IMR-90 (cell line): ENCODE results near the gene AJAP1. TPM values are rescaled to one million over a fixed set of nuclear protein-coding genes. Genes with fewer than 3 reads are reported as not detected.

Source experiments
- ATAC-seq: fragments of 200-7000 bp; cut with Tn5 transposase; 2 replicates; pipeline ENCODE4 v1.9.1; 2020; ENCODE audit warnings: low read depth, mild to moderate bottlenecking, moderate library complexity
- BruUV-seq: library from RNA; stranded (reverse); fragments of 400-500 nt; replicated peaks from 2 replicates; lab custom pipeline; 2021; lab: Mats Ljungman, UMichigan
- CTCF ChIA-PET: fragments of 300-600 bp; formaldehyde crosslinking; extraction: SDS; loops from one replicate; lab custom pipeline; 2021; ENCODE audit warnings: antibody characterized with exemption; lab: Yijun Ruan, JAX
- POLR2A ChIA-PET: fragments of 300-600 bp; sonication (Branson Sonifier 250); formaldehyde crosslinking; loops from one replicate; lab custom pipeline; 2022; ENCODE audit warnings: antibody characterized with exemption; ENCODE audit not compliant: unreplicated experiment; lab: Charles Lee
- DNase-seq: peaks from one replicate; pipeline ENCODE4 v3.0.0; 2013
- H2AFZ ChIP-seq: replicated peaks from 2 replicates; pipeline ENCODE3; 2013; ENCODE audit warnings: low read length, mild to moderate bottlenecking; ENCODE audit not compliant: poor library complexity
- H2AK5ac ChIP-seq: 2 replicates; pipeline ENCODE4 v1.6.1; 2013; ENCODE audit warnings: low read depth, low read length, inconsistent platforms
- H2AK9ac ChIP-seq: replicated peaks from 2 replicates; pipeline ENCODE3; 2013; ENCODE audit warnings: mild to moderate bottlenecking, low read depth, low read length, moderate library complexity; ENCODE audit not compliant: poor library complexity
- H2BK120ac ChIP-seq: 2 replicates; pipeline ENCODE4 v1.6.1; 2013; ENCODE audit warnings: low read depth, low read length, inconsistent platforms
- H2BK15ac ChIP-seq: 3 replicates; pipeline ENCODE4 v1.6.1; 2013; ENCODE audit warnings: low read depth, low read length, inconsistent platforms
- H2BK20ac ChIP-seq: 2 replicates; pipeline ENCODE4 v1.6.1; 2013; ENCODE audit warnings: low read depth, mild to moderate bottlenecking, inconsistent platforms, low read length, moderate library complexity
- H2BK5ac ChIP-seq: 2 replicates; pipeline ENCODE4 v1.6.1; 2013; ENCODE audit warnings: mild to moderate bottlenecking, low read depth, low read length, inconsistent platforms; ENCODE audit not compliant: poor library complexity, severe bottlenecking
- H3K14ac ChIP-seq: replicated peaks from 2 replicates; pipeline ENCODE4 v1.6.1; 2013; ENCODE audit warnings: low read depth, low read length, inconsistent platforms
- H3K18ac ChIP-seq: 2 replicates; pipeline ENCODE4 v1.6.1; 2013; ENCODE audit warnings: low read depth, low read length, control low read depth
- H3K23ac ChIP-seq: 2 replicates; pipeline ENCODE4 v1.6.1; 2013; ENCODE audit warnings: low read depth, low read length, inconsistent platforms
- H3K27ac ChIP-seq: 2 replicates; pipeline ENCODE4 v1.5.1; 2013; ENCODE audit warnings: mild to moderate bottlenecking, control low read depth, low read length; ENCODE audit not compliant: insufficient read depth
- H3K27me3 ChIP-seq: 2 replicates; pipeline ENCODE4 v1.6.1; 2013; ENCODE audit warnings: low read length; ENCODE audit not compliant: control insufficient read depth, insufficient read depth
- H3K36me3 ChIP-seq: 2 replicates; pipeline ENCODE4 v1.6.1; 2013; ENCODE audit warnings: low read length, mixed read lengths; ENCODE audit not compliant: control insufficient read depth, insufficient read depth
- H3K4ac ChIP-seq: 2 replicates; pipeline ENCODE4 v1.6.1; 2013; ENCODE audit warnings: low read depth, low read length, inconsistent platforms
- H3K4me1 ChIP-seq: 2 replicates; pipeline ENCODE4 v1.6.1; 2013; ENCODE audit warnings: low read length, mixed read lengths; ENCODE audit not compliant: control insufficient read depth, insufficient read depth
- H3K4me2 ChIP-seq: 2 replicates; pipeline ENCODE4 v1.6.1; 2013; ENCODE audit warnings: low read depth, mild to moderate bottlenecking, control low read depth, low read length, moderate library complexity
- H3K4me3 ChIP-seq: 2 replicates; pipeline ENCODE4 v1.5.1; 2013; ENCODE audit warnings: low read depth, mild to moderate bottlenecking, control low read depth, low read length, moderate library complexity; ENCODE audit not compliant: insufficient read depth
- H3K56ac ChIP-seq: 2 replicates; pipeline ENCODE4 v1.6.1; 2013; ENCODE audit warnings: low read length, inconsistent platforms; ENCODE audit not compliant: insufficient read depth; ENCODE audit errors: extremely low read depth
- H3K79me1 ChIP-seq, 2 experiments: 2 replicates each; pipeline ENCODE4 v1.6.1; 2013; ENCODE audit warnings: low read length in 2 of 2, inconsistent platforms in 1 of 2, low read depth in 1 of 2
- H3K9ac ChIP-seq: 2 replicates; pipeline ENCODE4 v1.6.1; 2013; ENCODE audit warnings: low read depth, low read length, control low read depth
- H3K9me1 ChIP-seq: 2 replicates; pipeline ENCODE4 v1.6.1; 2013; ENCODE audit warnings: low read length, inconsistent platforms; ENCODE audit not compliant: insufficient read depth
- H3K9me3 ChIP-seq: 2 replicates; pipeline ENCODE4 v1.6.1; 2013; ENCODE audit warnings: low read length; ENCODE audit not compliant: control insufficient read depth, insufficient read depth
- H4K20me1 ChIP-seq: 2 replicates; pipeline ENCODE4 v1.6.1; 2013; ENCODE audit warnings: low read length, inconsistent platforms; ENCODE audit not compliant: insufficient read depth
- H4K5ac ChIP-seq: 2 replicates; pipeline ENCODE4 v1.6.1; 2013; ENCODE audit warnings: mild to moderate bottlenecking, low read depth, low read length, control low read depth
- H4K8ac ChIP-seq, 2 experiments: 2 replicates each; pipeline ENCODE4 v1.6.1; 2013; ENCODE audit warnings: low read depth in 2 of 2, low read length in 2 of 2, control low read depth in 1 of 2, inconsistent platforms in 1 of 2
- H4K91ac ChIP-seq: 2 replicates; pipeline ENCODE4 v1.6.1; 2013; ENCODE audit warnings: low read depth, low read length, inconsistent platforms; ENCODE audit not compliant: insufficient read depth
- BHLHE40 ChIP-seq: fragments of 150-350 bp; IDR thresholded peaks from 2 replicates; pipeline ENCODE4 v1.6.1; 2016; ENCODE audit warnings: mild to moderate bottlenecking, low read depth, low read length
- CEBPB ChIP-seq: IDR thresholded peaks from 2 replicates; pipeline ENCODE4 v1.6.1; 2012; ENCODE audit warnings: low read depth, low read length, improper control_type of control experiment
- CHD1 ChIP-seq: IDR thresholded peaks from 2 replicates; pipeline ENCODE4 v1.6.1; 2012; ENCODE audit warnings: low read depth, low read length, improper control_type of control experiment
- CTCF ChIP-seq: conservative IDR thresholded peaks from 2 replicates; pipeline ENCODE4 v1.5.1; 2012; ENCODE audit warnings: mild to moderate bottlenecking, low read depth, low read length, improper control_type of control experiment
- FOS ChIP-seq: fragments of 150-350 bp; IDR thresholded peaks from 2 replicates; pipeline ENCODE4 v1.6.1; 2016; ENCODE audit warnings: low read depth, low read length
- MAFK ChIP-seq: IDR thresholded peaks from 2 replicates; pipeline ENCODE4 v1.6.1; 2012; ENCODE audit warnings: low read depth, low read length, improper control_type of control experiment
- MAZ ChIP-seq: IDR thresholded peaks from 2 replicates; pipeline ENCODE4 v1.6.1; 2012; ENCODE audit warnings: low read depth, mild to moderate bottlenecking, low read length, improper control_type of control experiment, moderate library complexity, borderline replicate concordance
- POLR2A ChIP-seq: IDR thresholded peaks from 2 replicates; pipeline ENCODE4 v1.6.1; 2012; ENCODE audit warnings: mild to moderate bottlenecking, low read depth, low read length
- RAD21 ChIP-seq: IDR thresholded peaks from 2 replicates; pipeline ENCODE4 v1.6.1; 2012; ENCODE audit warnings: low read length, improper control_type of control experiment
- RCOR1 ChIP-seq: IDR thresholded peaks from 2 replicates; pipeline ENCODE4 v1.6.1; 2012; ENCODE audit warnings: mild to moderate bottlenecking, low read length, improper control_type of control experiment; ENCODE audit not compliant: insufficient replicate concordance
- RFX5 ChIP-seq: IDR thresholded peaks from 2 replicates; pipeline ENCODE4 v1.8.0; 2012; ENCODE audit warnings: low read depth, mild to moderate bottlenecking, low read length, moderate library complexity
- WGBS, 2 experiments: methylation state at CpG; one replicate each; pipeline versions ENCODE4 v1.1.5 to v1.1.7; 2013; ENCODE audit warnings: missing lambda C conversion rate in 2 of 2; ENCODE audit not compliant: insufficient read length in 1 of 2; ENCODE audit errors: extremely low coverage in 2 of 2; 5-methylcytosine and 5-hydroxymethylcytosine counted together
- dilution Hi-C: fragments of 300-500 bp; cut with HindIII; formaldehyde crosslinking; loops from one replicate; pipeline ENCODE4 v1.14.3; 2018; ENCODE audit warnings: low sequenced_read_pairs; ENCODE audit not compliant: unreplicated experiment
- in situ Hi-C: fragments of 300-500 bp; cut with MboI; formaldehyde crosslinking; loops from 3 replicates; pipeline ENCODE4 v1.14.3; 2019; ENCODE audit warnings: low sequenced_read_pairs, inconsistent platforms, mixed read lengths
- intact Hi-C: fragments of 100-400 bp; cut with micrococcal nuclease; formaldehyde crosslinking; loops from 2 replicates; pipeline ENCODE4 v1.10.0; 2022
- polyA plus RNA-seq, 3 experiments: library from polyadenylated mRNA; depleted of rRNA; stranded (reverse); fragments of >200 nt; gene quantifications; 2 replicates each; pipeline ENCODE4 v1.2.3, GENCODE V29; 2012; ENCODE audit warnings: low replicate concordance in 1 of 3
- total RNA-seq: library from RNA; depleted of rRNA; stranded (reverse); fragments of >200 nt; gene quantifications from 2 replicates; pipeline ENCODE4 v1.2.3, GENCODE V29; 2012
- TF ChIP-seq, protein P1 (sequence below): fragments of 150-350 bp; IDR thresholded peaks from 2 replicates; pipeline ENCODE4 v1.6.1; 2017; ENCODE audit warnings: mild to moderate bottlenecking, antibody characterized with exemption, low read length, low read depth

Gene AJAP1
- total and polyA plus RNA-seq, 2 of the 4 experiments (the other 2 are of a cell fraction), result under 0.01 to 0.02 TPM

GRCh38 chr1:4624141-4624715 is 30.2 kb upstream of the AJAP1 start:
- WGBS, 2 experiments, result 20% methylated on average over 1 of the region's 10 CpGs; no CpG with 5 or more reads in 1 of the 2 experiments

More at GRCh38 chr1:4624141-4624715, 30.2 kb upstream of the AJAP1 start:
- intact Hi-C loops (no loop called here), dilution Hi-C loops (no loop called here), in situ Hi-C loops (no loop called here)
- Histone ChIP-seq H3K4me2 (no peak overlapping the region), H3K9me3 (peaks cover 54% of the 10 kb centered on the region), H4K8ac (no peak overlapping the region), H3K23ac (no peak overlapping the region), H3K18ac (no peak overlapping the region), H3K79me1 (no peaks in the 10 kb centered on the region), H2AFZ (no peak overlapping the region), H4K91ac (no peak overlapping the region), H3K9me1 (no peaks in the 10 kb centered on the region), H3K36me3 (no peaks in the 10 kb centered on the region), H4K5ac (no peak overlapping the region), H3K56ac (no peak overlapping the region), H2AK5ac (no peak overlapping the region), H3K9ac (no peak overlapping the region), H2BK120ac (no peak overlapping the region), H2BK5ac (no peak overlapping the region), H2AK9ac (no peak overlapping the region), H2BK20ac (no peak overlapping the region), H3K27ac (no peak overlapping the region), H3K4ac (no peak overlapping the region), H3K14ac (no peak overlapping the region), H3K27me3 (no peaks in the 10 kb centered on the region), H2BK15ac (no peak overlapping the region), H3K4me1 (no peaks in the 10 kb centered on the region), H3K4me3 (no peak overlapping the region), H4K20me1 (no peaks in the 10 kb centered on the region)
- DNase-seq (no peak), ATAC-seq (no peak)
- TF ChIP-seq RFX5 (no peak), BHLHE40 (no peak), FOS (no peak), CTCF (no peak), RCOR1 (no peak), CHD1 (no peak), MAZ (no peak), MAFK (no peak), RAD21 (no peak), POLR2A (no peak), CEBPB (no peak)
- TF ChIP-seq, protein P1, sequence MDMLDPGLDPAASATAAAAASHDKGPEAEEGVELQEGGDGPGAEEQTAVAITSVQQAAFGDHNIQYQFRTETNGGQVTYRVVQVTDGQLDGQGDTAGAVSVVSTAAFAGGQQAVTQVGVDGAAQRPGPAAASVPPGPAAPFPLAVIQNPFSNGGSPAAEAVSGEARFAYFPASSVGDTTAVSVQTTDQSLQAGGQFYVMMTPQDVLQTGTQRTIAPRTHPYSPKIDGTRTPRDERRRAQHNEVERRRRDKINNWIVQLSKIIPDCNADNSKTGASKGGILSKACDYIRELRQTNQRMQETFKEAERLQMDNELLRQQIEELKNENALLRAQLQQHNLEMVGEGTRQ, result no peak
- CTCF ChIA-PET, result no interaction called here
- no TSS peak for BruUV-seq
- POLR2A ChIA-PET, result no interaction called here
